Measurements from ENCODE around the gene TUBB4A. TPM values are rescaled to one million over a fixed set of nuclear protein-coding genes. Genes with fewer than 3 reads are reported as not detected.
A peak's percentile ranks its signal among the peaks of the same experiment; 100 is the strongest.

Gene TUBB4A
- total RNA-seq, 1 experiment from 2014 or later = not detected

- Histone ChIP-seq H3K27ac (no peak overlapping the region), H3K4me3 (no peak overlapping the region), H3K27me3 (no peaks in the 10 kb centered on the region), H3K36me3 (no peaks in the 10 kb centered on the region), H3K9me3 (replicated peaks) (no peaks in the 10 kb centered on the region), H3K4me1 (no peaks in the 10 kb centered on the region)
- DNase-seq = no peak
These were observed 31.0 kb downstream of the TUBB4A start for GRCh38 chr19:6471076-6471475.

GRCh38 chr19:6470173-6470572 lies 31.9 kb downstream of the TUBB4A start:
- Histone ChIP-seq H3K27ac (no peak overlapping the region), H3K9me3 (replicated peaks) (no peaks in the 10 kb centered on the region), H3K4me3 (no peak overlapping the region), H3K36me3 (no peaks in the 10 kb centered on the region), H3K4me1 (no peaks in the 10 kb centered on the region), H3K27me3 (no peaks in the 10 kb centered on the region)
- DNase-seq = no peak

- no peak for DNase-seq
- H3K27ac ChIP-seq = no peak overlapping the region
- no peaks in the 10 kb centered on the region for H3K9me3 ChIP-seq (replicated peaks)
- no peaks in the 10 kb centered on the region for H3K4me1 ChIP-seq
- H3K27me3 ChIP-seq = no peaks in the 10 kb centered on the region
- H3K36me3 ChIP-seq = no peaks in the 10 kb centered on the region
- H3K4me3 ChIP-seq = no peak overlapping the region
These were observed 34.7 kb downstream of the TUBB4A start for GRCh38 chr19:6467384-6467783.

GRCh38 chr19:6466526-6467248 lies 35.4 kb downstream of the TUBB4A start:
- Histone ChIP-seq H3K4me1 (no peaks in the 10 kb centered on the region), H3K27ac (no peak overlapping the region), H3K27me3 (no peaks in the 10 kb centered on the region), H3K9me3 (replicated peaks) (no peaks in the 10 kb centered on the region), H3K36me3 (no peaks in the 10 kb centered on the region), H3K4me3 (no peak overlapping the region)
- DNase-seq = no peak

GRCh38 chr19:6465663-6466062 lies 36.4 kb downstream of the TUBB4A start:
- Histone ChIP-seq H3K9me3 (replicated peaks) (no peaks in the 10 kb centered on the region), H3K27ac (no peak overlapping the region), H3K4me3 (no peak overlapping the region), H3K27me3 (no peaks in the 10 kb centered on the region), H3K36me3 (no peaks in the 10 kb centered on the region), H3K4me1 (no peaks in the 10 kb centered on the region)
- DNase-seq = no peak

- no peak for DNase-seq
- Histone ChIP-seq H3K4me1 (no peaks in the 10 kb centered on the region), H3K27ac (no peak overlapping the region), H3K9me3 (replicated peaks) (no peaks in the 10 kb centered on the region), H3K36me3 (no peaks in the 10 kb centered on the region), H3K4me3 (no peak overlapping the region), H3K27me3 (no peaks in the 10 kb centered on the region)
These were observed 37.1 kb downstream of the TUBB4A start for GRCh38 chr19:6465006-6465405.

- DNase-seq = no peak
- Histone ChIP-seq H3K27ac (no peak within 1 kb of the TSS), H3K27me3 (no peaks in the 10 kb centered on the region), H3K4me1 (no peaks in the 10 kb centered on the region), H3K36me3 (no peaks in the 10 kb centered on the region), H3K9me3 (replicated peaks) (no peaks in the 10 kb centered on the region), H3K4me3 (no peak within 1 kb of the TSS)
These were observed 37.8 kb downstream of the TUBB4A start, which contains the start of gene CRB3 for GRCh38 chr19:6464070-6464873. TSS of gene CRB3 (plus strand) at chr19:6464271. CDS start at chr19:6464702, 431 bp downstream.

GRCh38 chr19:6460099-6460884 lies 41.8 kb downstream of the TUBB4A start:
- Histone ChIP-seq H3K36me3 (no peaks in the 10 kb centered on the region), H3K27ac (no peak overlapping the region), H3K27me3 (no peaks in the 10 kb centered on the region), H3K4me1 (no peaks in the 10 kb centered on the region), H3K9me3 (replicated peaks) (no peaks in the 10 kb centered on the region), H3K4me3 (peak overlapping the region; percentile 56)
- peak; percentile 97 to 98 for DNase-seq

GRCh38 chr19:6459262-6460098 lies 42.6 kb downstream of the TUBB4A start, which contains the start of gene SLC25A23:
TSS of gene SLC25A23 (minus strand) at chr19:6459792. CDS start at chr19:6459628, 164 bp downstream.
- H3K4me1 ChIP-seq = no peaks in the 10 kb centered on the region
- no peaks in the 10 kb centered on the region for H3K27me3 ChIP-seq
- peak within 1 kb of the TSS; percentile 56 for H3K4me3 ChIP-seq
- H3K36me3 ChIP-seq = no peaks in the 10 kb centered on the region
- DNase-seq = peak; percentile 66 to 70
- no peaks in the 10 kb centered on the region for H3K9me3 ChIP-seq (replicated peaks)
- no peak within 1 kb of the TSS for H3K27ac ChIP-seq

GRCh38 chr19:6458695-6459261 lies 43.3 kb downstream of the TUBB4A start:
- Histone ChIP-seq H3K9me3 (replicated peaks) (no peaks in the 10 kb centered on the region), H3K27me3 (no peaks in the 10 kb centered on the region), H3K4me1 (no peaks in the 10 kb centered on the region), H3K4me3 (peak overlapping the region; percentile 56), H3K36me3 (no peaks in the 10 kb centered on the region), H3K27ac (no peak overlapping the region)
- DNase-seq = no peak

GRCh38 chr19:6457958-6458694 lies 44.0 kb downstream of the TUBB4A start:
- Histone ChIP-seq H3K4me1 (no peaks in the 10 kb centered on the region), H3K27ac (no peak overlapping the region), H3K36me3 (no peaks in the 10 kb centered on the region), H3K4me3 (no peak overlapping the region), H3K9me3 (replicated peaks) (no peaks in the 10 kb centered on the region), H3K27me3 (no peaks in the 10 kb centered on the region)
- no peak for DNase-seq

- Histone ChIP-seq H3K27me3 (no peaks in the 10 kb centered on the region), H3K4me1 (no peaks in the 10 kb centered on the region), H3K9me3 (replicated peaks) (no peaks in the 10 kb centered on the region), H3K27ac (no peak overlapping the region), H3K36me3 (no peaks in the 10 kb centered on the region), H3K4me3 (no peak overlapping the region)
- DNase-seq = no peak
These were observed 46.2 kb downstream of the TUBB4A start for GRCh38 chr19:6455924-6456323.

GRCh38 chr19:6453951-6454565 lies 48.1 kb downstream of the TUBB4A start:
- Histone ChIP-seq H3K4me3 (no peak overlapping the region), H3K4me1 (no peaks in the 10 kb centered on the region), H3K36me3 (no peaks in the 10 kb centered on the region), H3K27ac (no peak overlapping the region), H3K9me3 (replicated peaks) (no peaks in the 10 kb centered on the region), H3K27me3 (no peaks in the 10 kb centered on the region)
- no peak for DNase-seq

Measured in SJCRH30 (cell line).